ENCODE results near the gene ZYX.

DNA sequence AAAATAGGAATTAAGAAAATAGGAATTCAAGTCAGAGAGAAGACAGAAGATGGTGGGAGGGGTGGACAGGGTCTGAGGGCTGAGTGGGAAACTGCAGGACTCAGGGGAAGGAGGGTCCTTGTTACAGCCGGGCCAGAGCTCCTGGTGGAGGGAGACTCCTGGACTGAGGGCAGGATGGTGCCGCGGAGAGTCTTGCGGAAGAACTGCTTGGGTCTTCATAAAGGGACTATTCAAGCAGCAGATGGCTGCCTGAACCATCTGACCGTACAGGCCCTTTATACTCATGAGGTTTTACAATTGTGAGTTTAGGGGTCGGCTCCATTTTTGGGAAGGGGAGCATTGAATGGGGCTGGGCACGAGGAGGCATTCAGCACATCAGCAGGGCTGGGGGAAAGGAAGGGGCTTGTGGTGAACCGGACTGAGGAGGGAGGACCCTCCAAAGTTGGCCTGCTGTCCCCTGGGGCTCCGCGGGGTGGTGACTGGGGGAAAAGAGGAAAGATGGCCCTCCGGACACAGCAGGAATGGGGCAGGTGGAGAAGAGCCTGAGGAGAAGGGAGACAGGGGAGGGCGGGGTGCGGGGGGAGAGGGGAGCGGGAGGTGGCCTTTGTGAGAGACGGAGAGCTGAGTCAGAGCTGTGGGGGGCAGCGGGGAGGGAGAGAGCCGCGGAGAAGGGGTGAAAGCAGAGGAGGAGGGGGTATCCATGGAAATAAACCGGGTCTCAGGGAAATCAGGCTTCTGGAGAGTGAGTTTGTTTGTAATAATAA is 20.2 kb upstream of the ZYX start:
- TF ChIP-seq, protein P1, sequence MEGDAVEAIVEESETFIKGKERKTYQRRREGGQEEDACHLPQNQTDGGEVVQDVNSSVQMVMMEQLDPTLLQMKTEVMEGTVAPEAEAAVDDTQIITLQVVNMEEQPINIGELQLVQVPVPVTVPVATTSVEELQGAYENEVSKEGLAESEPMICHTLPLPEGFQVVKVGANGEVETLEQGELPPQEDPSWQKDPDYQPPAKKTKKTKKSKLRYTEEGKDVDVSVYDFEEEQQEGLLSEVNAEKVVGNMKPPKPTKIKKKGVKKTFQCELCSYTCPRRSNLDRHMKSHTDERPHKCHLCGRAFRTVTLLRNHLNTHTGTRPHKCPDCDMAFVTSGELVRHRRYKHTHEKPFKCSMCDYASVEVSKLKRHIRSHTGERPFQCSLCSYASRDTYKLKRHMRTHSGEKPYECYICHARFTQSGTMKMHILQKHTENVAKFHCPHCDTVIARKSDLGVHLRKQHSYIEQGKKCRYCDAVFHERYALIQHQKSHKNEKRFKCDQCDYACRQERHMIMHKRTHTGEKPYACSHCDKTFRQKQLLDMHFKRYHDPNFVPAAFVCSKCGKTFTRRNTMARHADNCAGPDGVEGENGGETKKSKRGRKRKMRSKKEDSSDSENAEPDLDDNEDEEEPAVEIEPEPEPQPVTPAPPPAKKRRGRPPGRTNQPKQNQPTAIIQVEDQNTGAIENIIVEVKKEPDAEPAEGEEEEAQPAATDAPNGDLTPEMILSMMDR (IDR thresholded peaks at IDR 0.05), result no peak
- TF ChIP-seq POLR2A (IDR thresholded peaks at IDR 0.05), result no peak

All from vagina (tissue), 2 donors.